GM12891 (cell line): Measurements from ENCODE around the gene OR11L1.

Experiments
- POLR2A ChIP-seq: IDR thresholded peaks from 2 replicates; pipeline ENCODE4 v1.6.1; 2011; ENCODE audit warnings: low read depth, low read length, control low read depth
- POLR2AphosphoS5 ChIP-seq: IDR thresholded peaks from 2 replicates; pipeline ENCODE4 v1.6.1; 2011; ENCODE audit warnings: low read depth, low read length, control low read depth

DNA sequence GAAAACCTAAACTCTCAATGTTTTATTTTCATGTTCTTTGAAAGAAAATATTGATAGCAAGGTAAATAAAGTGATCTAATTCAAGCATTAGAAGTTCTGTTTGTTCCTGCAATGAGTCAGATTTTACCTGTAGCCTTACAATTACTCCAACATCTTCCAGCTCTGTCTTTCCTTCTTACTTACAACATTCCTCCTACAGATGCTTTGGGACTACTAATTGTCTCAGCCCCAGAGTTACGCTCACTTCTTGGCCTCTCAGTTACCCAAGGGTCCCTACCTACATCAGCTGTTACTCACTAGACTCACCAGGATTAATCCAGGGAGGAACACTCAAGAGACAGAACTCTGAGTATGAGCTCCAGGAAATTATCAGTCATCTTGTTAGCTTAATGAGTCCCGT is 44.2 kb downstream of the OR11L1 start:
- TF ChIP-seq POLR2AphosphoS5 (no peak), POLR2A (no peak)
